GM19455 (cell line): ENCODE data around the gene ZNF624.
"Not testable (repeated sequence)": the region's sequence is repeated elsewhere in the genome, so short reads cannot be mapped to it uniquely, and the experiment has no call there.

Source experiments
- ATAC-seq: cut with Tn5 transposase; IDR thresholded peaks from one replicate; pipeline ENCODE4 v1.9.1; 2021; ENCODE audit not compliant: unreplicated experiment

The ZNF624 gene

DNA sequence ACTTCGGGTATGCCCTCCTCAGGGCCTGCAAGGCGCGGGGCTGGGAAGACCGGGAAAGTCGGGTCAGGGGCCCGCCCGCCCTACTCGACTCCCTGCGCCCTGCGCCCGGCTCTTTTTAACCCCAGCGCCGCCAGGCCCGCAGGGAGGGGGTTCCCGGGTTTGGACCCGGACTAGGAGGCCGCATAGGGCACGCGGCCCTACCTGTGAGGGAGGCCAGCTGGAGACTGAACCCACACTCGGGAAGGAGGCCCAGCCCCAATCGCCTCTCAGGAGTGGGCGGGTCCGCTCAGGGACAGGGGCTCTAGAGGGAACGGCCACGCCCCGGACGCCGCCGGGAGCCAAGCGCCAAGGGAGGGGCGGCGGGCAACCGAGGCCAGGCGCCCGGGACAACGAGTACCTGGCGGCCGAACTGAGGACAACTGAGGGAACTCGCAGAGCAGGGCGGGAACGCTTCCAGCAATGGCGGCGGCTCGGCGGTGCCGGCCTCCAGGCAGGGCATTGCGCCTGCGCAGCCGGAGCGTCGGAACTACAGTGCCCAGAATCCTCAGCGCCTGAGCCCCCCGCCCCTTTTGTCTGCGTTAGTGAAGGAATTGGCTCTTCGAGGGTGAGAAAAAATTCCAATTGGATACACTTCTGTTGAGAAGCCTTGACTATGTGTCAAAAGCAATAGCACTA, at the start of gene ZNF624:
TSS of gene ZNF624 (minus strand) at position 484 of the 675 bp plus-strand sequence.
- ATAC-seq = peak; percentile 94

DNA sequence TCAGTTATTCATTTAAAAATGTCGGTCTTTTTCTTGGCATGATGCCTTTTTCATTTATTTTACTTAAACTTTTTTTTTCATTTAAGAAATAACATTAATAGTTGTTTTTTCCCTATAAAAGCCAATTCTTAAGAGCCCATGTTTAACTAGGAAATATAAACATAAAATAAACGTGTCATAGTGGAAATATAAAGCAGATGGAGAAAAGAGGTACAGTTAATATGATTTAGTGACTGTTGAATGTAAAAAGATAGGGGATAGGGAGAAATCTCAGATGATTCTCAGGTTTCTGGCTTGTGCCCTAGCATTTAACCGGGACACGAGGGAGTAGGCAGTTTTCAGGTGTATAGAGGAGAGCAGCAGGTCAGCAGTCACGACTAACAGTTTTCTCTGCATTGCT, 44.0 kb upstream of the ZNF624 start:
- ATAC-seq = not testable (repeated sequence)

- ATAC-seq = not testable (repeated sequence)
Observed at GRCh38 chr17:16690447-16690846, 36.8 kb upstream of the ZNF624 start.

DNA sequence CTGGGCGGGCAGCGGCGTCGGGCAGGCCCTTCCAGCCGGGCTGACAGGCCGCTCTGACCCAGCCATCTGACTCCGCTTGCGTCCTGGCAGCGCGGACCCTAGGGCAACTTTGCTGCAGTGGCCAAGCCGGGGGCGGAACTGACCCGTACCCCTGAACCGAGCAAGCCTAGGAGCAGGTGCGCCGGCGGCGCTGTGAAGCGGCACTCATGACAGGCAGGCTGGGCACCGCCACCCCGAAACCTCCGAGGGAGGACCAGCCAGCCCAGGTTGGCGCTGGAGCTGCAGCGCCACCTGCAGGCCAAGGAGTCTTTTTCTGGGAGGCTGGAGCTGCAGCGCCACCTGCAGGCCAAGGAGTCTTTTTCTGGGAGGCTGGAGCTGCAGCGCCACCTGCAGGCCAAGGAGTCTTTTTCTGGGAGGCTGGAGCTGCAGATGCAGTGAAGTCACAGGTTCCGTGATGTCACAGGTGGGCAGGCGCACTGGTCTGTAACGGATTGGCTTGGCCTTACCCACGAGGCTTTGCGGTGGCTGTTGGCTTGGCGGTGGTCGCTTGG, 36.2 kb upstream of the ZNF624 start, which contains the start of gene CCDC144A:
TSS of gene CCDC144A (plus strand) at position 511 of the 551 bp plus-strand sequence. CDS start 160 bp downstream, outside the sequence.
- ATAC-seq = not testable (repeated sequence)

- not testable (repeated sequence) for ATAC-seq
Observed at GRCh38 chr17:16687151-16687550, 33.5 kb upstream of the ZNF624 start.

DNA sequence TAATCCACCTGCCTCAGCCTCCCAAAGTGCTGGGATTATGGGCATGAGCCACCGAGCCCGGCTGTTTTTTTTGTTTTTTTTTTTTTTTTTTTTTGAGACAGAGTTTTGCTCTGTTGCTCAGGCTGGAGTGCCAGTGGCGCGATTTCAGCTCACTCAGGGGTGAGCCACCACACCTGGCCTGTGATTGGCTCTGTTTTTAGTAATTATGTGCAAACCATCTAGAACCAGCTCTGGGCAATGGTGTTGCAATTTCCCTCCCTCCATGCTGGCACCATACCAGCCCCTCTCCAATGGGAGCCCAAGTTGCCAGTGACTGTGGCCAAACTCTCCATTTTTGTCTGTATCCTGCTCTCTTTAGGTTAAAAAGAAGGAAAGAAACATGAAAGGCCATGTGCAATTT, 32.4 kb upstream of the ZNF624 start:
- not testable (repeated sequence) for ATAC-seq

GRCh38 chr17:16683290-16684138, 29.9 kb upstream of the ZNF624 start:
- not testable (repeated sequence) for ATAC-seq

DNA sequence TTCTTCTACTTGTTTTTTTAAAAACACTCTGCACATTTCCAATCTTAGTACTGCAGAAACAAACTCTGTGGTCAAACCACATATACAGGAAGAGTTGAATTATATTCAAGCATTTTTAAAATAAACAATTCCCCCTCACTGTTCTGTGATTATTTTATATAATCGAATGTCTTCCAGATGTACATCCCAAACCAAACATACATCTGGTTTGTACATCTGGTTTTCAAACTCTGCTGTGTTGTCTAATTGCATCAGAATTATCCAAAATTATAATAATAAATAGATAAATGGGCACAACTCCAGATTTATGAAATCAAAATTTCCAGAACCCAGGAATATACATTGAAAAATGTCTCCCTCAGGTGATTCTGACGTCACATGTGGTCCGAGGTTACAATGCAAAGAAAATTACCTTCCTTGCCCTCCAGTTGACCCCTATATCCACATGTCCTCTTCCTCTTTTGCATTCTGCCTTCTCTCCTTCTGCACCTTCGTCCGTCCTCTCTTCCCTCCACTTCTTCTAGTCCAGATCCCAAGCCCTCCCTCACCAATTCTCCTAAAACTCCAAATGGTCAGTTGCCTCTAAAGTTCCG, 23.1 kb upstream of the ZNF624 start:
- ATAC-seq = no peak

GRCh38 chr17:16666907-16667636, 13.4 kb upstream of the ZNF624 start:
- ATAC-seq = not testable (repeated sequence)

DNA sequence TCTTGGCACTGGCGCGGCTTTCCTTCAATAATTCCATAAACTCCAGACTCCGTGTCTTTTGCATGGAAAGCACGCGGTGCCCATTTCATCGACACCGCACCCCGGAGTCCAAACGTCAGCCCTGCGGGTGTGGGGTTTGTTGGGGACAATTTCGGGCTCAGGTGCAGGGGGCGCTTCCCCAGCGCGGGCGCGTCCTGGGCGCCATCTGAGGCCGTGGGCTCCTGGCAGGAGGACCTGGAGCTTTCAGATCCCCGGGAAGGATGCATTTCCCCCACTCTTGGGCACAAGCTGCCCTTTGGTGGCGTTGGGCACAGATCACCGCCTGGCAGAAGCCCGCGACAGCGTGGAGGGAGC, 12.9 kb upstream of the ZNF624 start:
- ATAC-seq = not testable (repeated sequence)

- no peak for ATAC-seq
Observed at GRCh38 chr17:16662936-16663335, 9.3 kb upstream of the ZNF624 start.

DNA sequence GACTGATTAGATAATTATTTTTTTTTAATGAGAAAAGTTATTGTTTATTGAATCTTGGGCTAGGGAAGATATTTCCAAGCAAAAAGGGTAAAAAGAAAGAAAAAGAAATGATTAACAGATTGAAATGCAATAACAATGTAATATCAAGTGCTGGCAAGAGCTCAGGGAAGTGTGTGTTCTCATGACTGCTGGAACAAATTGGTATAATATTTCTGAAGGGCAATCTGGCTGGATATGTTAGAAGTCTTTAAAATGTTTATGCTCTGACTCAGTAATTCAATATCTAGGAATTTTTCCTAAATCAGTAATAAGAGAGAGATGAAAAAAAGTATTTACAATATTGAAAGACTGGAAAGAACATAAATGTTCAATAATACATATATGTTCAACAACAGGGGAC, 7.6 kb upstream of the ZNF624 start:
- no peak for ATAC-seq

DNA sequence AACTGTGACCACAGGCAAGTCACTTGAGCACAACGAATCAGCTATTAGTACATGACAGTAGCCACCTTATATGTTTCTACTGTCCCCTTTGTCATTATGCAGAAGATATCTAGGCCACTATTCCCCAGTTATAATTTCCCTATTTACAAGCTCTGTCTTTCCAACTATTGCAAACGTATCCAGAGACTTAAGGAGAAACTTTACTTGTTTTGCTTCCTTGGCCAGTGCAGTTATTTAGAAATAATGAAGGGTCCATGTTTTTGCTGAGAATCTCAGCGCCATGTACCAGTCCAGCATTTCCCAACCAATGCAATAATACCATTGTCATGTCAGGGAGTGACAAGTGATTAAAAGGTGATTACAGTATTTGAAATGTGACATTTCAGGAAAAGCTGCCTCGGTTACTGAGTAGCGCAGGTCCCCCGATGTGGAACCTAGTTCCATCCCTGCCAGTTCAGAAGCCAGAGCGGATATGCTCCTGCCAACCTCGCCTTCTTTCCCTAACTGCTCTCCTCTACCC, 743 bp downstream of the ZNF624 start:
- ATAC-seq = peak; percentile 26

GRCh38 chr17:16652252-16652651, 1.4 kb downstream of the ZNF624 start:
- no peak for ATAC-seq

DNA sequence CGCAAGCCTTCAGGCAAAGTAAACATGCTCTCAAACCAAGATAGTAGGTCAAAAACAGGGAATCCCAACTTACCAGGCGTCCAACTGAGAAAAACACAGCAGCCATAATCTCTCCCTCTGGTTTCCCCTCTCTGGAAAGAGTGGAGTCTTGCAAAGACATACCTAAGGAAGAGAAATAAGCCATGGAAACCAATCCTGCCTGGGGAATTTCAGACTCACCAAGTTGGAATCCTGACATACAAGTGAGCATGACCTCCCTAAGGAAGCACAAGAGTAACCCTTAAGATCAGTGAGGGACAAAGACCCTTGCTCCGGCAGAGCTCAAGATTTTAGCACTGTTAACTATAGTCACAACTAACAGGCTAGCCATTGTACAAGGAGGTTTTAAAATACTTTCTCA, 4.1 kb downstream of the ZNF624 start:
- ATAC-seq = no peak

DNA sequence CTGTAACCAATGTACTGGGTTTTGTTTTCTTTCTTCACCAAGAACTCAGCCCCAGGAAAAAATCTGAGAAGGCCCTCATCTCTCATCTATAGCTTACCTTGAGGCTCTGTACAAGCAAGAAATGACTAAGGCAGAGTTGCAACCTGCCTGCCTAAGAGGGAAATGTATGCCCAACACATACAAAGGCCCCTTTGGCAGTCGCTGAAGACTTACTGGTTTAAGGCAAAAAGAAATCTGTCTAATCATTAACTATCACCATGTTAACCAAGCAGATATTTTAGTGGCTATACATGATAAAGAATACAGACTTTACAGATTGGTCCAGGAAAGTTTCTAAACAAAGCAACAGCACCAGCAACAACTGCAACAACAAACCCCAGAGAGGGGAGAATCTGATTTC, 14.2 kb downstream of the ZNF624 start:
- ATAC-seq = no peak

GRCh38 chr17:16623282-16623681, 30.4 kb downstream of the ZNF624 start:
- no peak for ATAC-seq

GRCh38 chr17:16622540-16623277, 30.9 kb downstream of the ZNF624 start:
- ATAC-seq = no peak

- no peak for ATAC-seq
Observed at GRCh38 chr17:16617481-16618060, 36.1 kb downstream of the ZNF624 start.
